Osteocyte (in vitro differentiated cells): ENCODE results near the gene GNPTG. TPM values are rescaled to one million over a fixed set of nuclear protein-coding genes. Genes with fewer than 3 reads are reported as not detected.

ENCODE experiments used
- DNase-seq: peaks from one replicate; pipeline ENCODE4 v3.0.0; 2021; ENCODE audit warnings: mixed read lengths; ENCODE audit not compliant: unreplicated experiment; ENCODE audit errors: extremely low spot score
- H3K27ac Mint-ChIP-seq: one replicate; pipeline ENCODE4 v1.8.0; 2021; ENCODE audit warnings: mild to moderate bottlenecking, mixed read lengths; ENCODE audit not compliant: unreplicated experiment
- H3K27me3 Mint-ChIP-seq: one replicate; pipeline ENCODE4 v1.8.0; 2021; ENCODE audit warnings: mixed read lengths; ENCODE audit not compliant: unreplicated experiment
- H3K36me3 Mint-ChIP-seq: one replicate; pipeline ENCODE4 v1.8.0; 2021; ENCODE audit warnings: mixed read lengths; ENCODE audit not compliant: unreplicated experiment
- H3K4me1 Mint-ChIP-seq: one replicate; pipeline ENCODE4 v1.8.0; 2021; ENCODE audit warnings: mixed read lengths; ENCODE audit not compliant: unreplicated experiment
- H3K4me3 Mint-ChIP-seq: one replicate; pipeline ENCODE4 v1.8.0; 2021; ENCODE audit warnings: mild to moderate bottlenecking, moderate library complexity, mixed read lengths; ENCODE audit not compliant: unreplicated experiment
- H3K9me3 Mint-ChIP-seq: one replicate; pipeline ENCODE4 v1.8.0; 2021; ENCODE audit warnings: mixed read lengths; ENCODE audit not compliant: unreplicated experiment
- total RNA-seq: library from RNA; stranded (reverse); gene quantifications from 2 replicates; pipeline ENCODE4 v1.2.1, GENCODE V29; 2021
- TF ChIP-seq, protein P1 (sequence below): fragments of 200-600 bp; sonication (generic); IDR thresholded peaks from 2 replicates; pipeline ENCODE4 v1.5.0; 2021; ENCODE audit warnings: antibody characterized with exemption, mild to moderate bottlenecking, moderate library complexity

Gene GNPTG
- total RNA-seq, 1 donor from 2014 or later: 94.3 TPM

DNA sequence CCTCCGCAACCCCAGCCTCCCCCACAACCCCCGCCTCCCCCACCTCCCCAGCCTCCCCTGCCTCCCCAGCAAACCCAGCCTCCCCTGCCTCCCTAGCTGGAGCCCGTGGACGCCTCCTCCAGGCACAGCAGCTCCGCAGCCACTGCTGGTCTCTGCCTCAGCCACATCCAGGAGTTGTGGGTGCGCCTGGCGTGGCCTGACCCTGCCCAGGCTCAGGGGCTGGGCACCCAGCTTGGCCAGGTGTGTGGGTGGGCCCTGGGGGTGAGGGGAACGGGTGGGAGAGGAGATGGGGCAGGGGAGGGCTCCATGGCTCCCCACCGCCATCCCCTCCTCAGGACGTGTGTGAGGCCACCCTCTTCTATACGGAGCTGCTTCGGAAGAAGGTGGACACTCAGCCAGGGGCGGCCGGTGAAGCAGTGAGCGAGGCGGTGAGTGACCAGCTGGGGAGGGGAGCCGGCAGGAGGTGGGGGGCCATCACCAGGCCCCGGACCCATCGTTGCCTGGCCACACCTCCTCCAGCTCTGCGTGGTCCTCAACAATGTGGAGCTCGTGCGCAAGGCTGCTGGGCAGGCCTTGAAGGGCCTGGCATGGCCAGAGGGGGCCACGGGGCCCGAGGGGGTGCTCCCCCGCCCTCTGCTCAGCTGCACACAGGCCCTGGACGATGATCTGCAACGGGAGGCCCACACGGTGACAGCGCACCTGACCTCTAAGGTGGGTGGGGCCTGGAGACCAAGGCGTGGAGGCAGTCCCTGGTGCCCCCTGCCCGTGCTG is 5.9 kb upstream of the GNPTG start:
- TF ChIP-seq, protein P1, sequence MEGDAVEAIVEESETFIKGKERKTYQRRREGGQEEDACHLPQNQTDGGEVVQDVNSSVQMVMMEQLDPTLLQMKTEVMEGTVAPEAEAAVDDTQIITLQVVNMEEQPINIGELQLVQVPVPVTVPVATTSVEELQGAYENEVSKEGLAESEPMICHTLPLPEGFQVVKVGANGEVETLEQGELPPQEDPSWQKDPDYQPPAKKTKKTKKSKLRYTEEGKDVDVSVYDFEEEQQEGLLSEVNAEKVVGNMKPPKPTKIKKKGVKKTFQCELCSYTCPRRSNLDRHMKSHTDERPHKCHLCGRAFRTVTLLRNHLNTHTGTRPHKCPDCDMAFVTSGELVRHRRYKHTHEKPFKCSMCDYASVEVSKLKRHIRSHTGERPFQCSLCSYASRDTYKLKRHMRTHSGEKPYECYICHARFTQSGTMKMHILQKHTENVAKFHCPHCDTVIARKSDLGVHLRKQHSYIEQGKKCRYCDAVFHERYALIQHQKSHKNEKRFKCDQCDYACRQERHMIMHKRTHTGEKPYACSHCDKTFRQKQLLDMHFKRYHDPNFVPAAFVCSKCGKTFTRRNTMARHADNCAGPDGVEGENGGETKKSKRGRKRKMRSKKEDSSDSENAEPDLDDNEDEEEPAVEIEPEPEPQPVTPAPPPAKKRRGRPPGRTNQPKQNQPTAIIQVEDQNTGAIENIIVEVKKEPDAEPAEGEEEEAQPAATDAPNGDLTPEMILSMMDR: no peak
- peaks cover 5% of the 10 kb centered on the region for H3K27me3 Mint-ChIP-seq
- peaks cover 13% of the 10 kb centered on the region for H3K4me1 Mint-ChIP-seq
- DNase-seq: no peak
- peaks cover 7% of the 10 kb centered on the region for H3K36me3 Mint-ChIP-seq
- H3K4me3 Mint-ChIP-seq: no peak overlapping the region
- H3K9me3 Mint-ChIP-seq: no peaks in the 10 kb centered on the region
- H3K27ac Mint-ChIP-seq: no peak overlapping the region

DNA sequence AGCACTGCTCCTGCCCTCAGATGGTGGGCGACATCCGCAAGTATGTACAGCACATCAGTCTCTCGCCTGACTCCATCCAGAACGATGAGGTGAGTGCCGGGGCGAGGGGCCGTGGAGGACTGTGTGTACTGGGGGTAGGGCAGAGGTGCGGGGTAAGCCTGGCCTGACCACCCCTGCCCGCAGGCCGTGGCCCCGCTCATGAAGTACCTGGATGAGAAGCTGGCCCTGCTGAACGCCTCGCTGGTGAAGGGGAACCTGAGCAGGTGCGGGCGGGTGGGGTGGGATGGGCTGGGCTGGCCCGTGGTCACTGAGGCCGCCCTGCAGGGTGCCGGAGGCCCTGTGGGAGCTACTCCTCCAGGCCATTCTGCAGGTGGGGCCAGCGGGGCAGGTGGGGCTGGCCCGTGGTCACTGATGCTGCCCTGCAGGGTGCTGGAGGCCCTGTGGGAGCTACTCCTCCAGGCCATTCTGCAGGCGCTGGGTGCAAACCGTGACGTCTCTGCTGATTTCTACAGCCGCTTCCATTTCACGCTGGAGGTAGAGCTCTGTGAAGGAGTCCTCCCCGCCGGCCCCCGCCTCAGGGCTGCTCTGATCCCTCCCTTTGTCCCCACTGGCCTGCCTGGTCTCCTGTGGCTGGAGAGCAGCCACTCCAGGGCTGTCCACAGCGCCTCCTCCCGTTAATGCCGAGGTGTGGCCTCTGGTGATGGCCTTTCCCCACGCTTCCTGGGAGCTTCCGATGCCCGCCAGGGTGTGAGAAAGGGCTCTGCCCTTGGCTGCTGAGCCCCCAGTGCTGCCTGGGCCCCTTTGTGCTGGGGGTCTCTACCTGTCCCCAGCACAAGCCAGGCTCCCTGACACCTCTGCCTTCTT is 5.1 kb upstream of the GNPTG start:
- Mint-ChIP-seq H3K9me3 (no peaks in the 10 kb centered on the region), H3K27me3 (peaks cover 5% of the 10 kb centered on the region), H3K36me3 (peaks cover 7% of the 10 kb centered on the region), H3K27ac (no peak overlapping the region), H3K4me1 (peaks cover 13% of the 10 kb centered on the region), H3K4me3 (no peak overlapping the region)
- TF ChIP-seq, protein P1: no peak
- no peak for DNase-seq

DNA sequence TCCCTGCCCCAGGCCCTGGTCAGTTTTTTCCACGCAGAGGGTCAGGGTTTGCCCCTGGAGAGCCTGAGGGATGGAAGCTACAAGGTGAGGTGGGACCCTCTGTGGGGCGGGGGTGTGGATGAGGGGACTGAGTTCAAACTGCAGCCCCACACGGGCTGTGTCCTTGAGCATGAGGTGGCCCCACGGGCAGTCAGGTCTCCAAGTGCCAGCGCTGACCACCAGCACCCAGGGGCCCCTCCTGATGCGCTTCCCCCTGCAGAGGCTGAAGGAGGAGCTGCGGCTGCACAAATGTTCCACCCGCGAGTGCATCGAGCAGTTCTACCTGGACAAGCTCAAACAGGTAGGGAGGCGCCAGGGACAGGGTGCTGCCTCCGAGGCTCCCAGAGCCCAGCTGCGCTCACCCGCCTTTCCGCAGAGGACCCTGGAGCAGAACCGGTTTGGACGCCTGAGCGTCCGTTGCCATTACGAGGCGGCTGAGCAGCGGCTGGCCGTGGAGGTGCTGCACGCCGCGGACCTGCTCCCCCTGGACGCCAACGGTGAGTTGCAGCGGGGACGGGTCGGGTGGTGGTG is 4.4 kb upstream of the GNPTG start:
- peaks cover 4% of the 10 kb centered on the region for H3K27me3 Mint-ChIP-seq
- H3K27ac Mint-ChIP-seq: no peak overlapping the region
- H3K36me3 Mint-ChIP-seq: peaks cover 7% of the 10 kb centered on the region
- H3K4me1 Mint-ChIP-seq: peaks cover 14% of the 10 kb centered on the region
- TF ChIP-seq, protein P1: no peak
- no peak for DNase-seq
- H3K9me3 Mint-ChIP-seq: no peaks in the 10 kb centered on the region
- no peak overlapping the region for H3K4me3 Mint-ChIP-seq

DNA sequence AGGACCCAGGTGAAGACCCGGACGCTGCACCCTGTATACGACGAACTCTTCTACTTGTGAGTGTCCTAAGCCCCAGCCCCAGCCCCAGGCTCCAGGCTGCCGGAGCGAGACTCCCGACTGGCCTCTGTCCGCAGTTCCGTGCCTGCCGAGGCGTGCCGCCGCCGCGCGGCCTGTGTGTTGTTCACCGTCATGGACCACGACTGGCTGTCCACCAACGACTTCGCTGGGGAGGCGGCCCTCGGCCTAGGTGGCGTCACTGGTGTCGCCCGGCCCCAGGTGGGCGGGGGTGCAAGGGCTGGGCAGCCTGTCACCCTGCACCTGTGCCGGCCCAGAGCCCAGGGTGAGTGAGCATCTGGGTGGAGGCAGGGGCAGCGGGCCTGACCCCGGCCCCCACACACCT is 3.8 kb upstream of the GNPTG start:
- no peak for DNase-seq
- peaks cover 7% of the 10 kb centered on the region for H3K36me3 Mint-ChIP-seq
- H3K27me3 Mint-ChIP-seq: peaks cover 3% of the 10 kb centered on the region
- H3K4me1 Mint-ChIP-seq: peaks cover 16% of the 10 kb centered on the region
- H3K4me3 Mint-ChIP-seq: no peak overlapping the region
- H3K9me3 Mint-ChIP-seq: no peaks in the 10 kb centered on the region
- TF ChIP-seq, protein P1: no peak
- no peak overlapping the region for H3K27ac Mint-ChIP-seq

DNA sequence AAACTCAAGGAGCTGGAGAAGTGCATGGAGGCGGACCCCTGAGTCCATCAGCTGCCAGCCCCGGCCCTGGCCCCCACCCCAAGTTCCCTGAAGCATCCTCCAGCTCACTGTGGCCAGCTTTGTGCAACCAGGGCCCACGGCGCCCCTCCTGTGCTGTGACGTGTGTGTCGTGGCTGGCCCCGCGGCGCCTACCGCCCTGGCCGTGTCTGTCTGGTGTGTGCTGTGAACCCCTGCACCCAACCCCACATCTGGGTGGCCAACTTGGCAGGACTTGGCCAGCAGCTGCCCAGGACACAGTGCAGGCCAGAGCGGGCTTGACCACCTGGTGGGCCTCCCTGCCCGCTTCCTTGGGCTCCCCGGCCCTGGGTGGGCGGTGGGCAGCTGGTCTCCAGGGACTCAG is 3.3 kb upstream of the GNPTG start:
- Mint-ChIP-seq H3K9me3 (no peaks in the 10 kb centered on the region), H3K4me3 (no peak overlapping the region), H3K27me3 (no peaks in the 10 kb centered on the region)

More for the DNA sequence above, 3.3 kb upstream of the GNPTG start:
- TF ChIP-seq, protein P1: no peak
- H3K36me3 Mint-ChIP-seq: peaks cover 7% of the 10 kb centered on the region
- DNase-seq: no peak
- peaks cover 16% of the 10 kb centered on the region for H3K4me1 Mint-ChIP-seq
- no peak overlapping the region for H3K27ac Mint-ChIP-seq
